ENCODE data around the gene COL11A2. TPM values are rescaled to one million over a fixed set of nuclear protein-coding genes. Genes with fewer than 3 reads are reported as not detected.

Gene COL11A2
- total RNA-seq, 1 experiment from 2014 or later, result 2.3 TPM

DNA sequence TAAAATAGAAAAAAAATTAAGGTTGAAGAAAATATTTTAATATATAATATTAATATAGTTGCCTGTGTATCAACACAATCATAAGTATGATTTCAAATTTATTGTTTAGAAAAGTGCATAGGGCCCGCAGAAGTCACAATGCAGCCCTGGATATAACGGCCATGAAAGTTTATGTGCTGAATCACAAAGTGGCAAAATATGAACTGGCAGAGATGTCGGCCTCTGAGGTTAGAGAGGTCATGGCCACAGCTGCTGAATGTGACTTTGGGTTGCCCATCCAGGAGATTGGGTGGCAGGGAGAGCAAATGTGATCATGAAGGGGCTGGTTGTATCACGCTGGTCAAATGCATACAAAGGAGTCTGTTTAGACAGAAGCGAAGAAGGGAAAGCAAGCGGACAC lies 35.7 kb downstream of the COL11A2 start:
- H2AFZ ChIP-seq (ENCODE audit: low read length), result no peak overlapping the region
- H2BK5ac ChIP-seq (ENCODE audit: insufficient read length, low read length), result no peak overlapping the region
- H4K91ac ChIP-seq (ENCODE audit: insufficient read length, low read depth, low read length), result no peak overlapping the region
- H2BK20ac ChIP-seq (ENCODE audit: low read depth, low read length, poor library complexity, severe bottlenecking), result no peak overlapping the region
- no peak overlapping the region for H3K4me2 ChIP-seq (ENCODE audit: insufficient read depth, insufficient read length, low read length)
- no peak overlapping the region for H3K23ac ChIP-seq (ENCODE audit: insufficient read length, low read depth, low read length)
- no peak overlapping the region for H3K56ac ChIP-seq (ENCODE audit: insufficient read length, low read depth, low read length)
- H3K27ac ChIP-seq (ENCODE audit: insufficient read length, low read depth, low read length), result no peak overlapping the region
- no peak overlapping the region for H3K4ac ChIP-seq (ENCODE audit: low read depth, low read length)
- no peaks in the 10 kb centered on the region for H3K9me3 ChIP-seq (ENCODE audit: control insufficient read depth, low read depth, low read length)
- H3K4me3 Mint-ChIP-seq, result no peak overlapping the region
- no peak overlapping the region for H4K5ac ChIP-seq (ENCODE audit: insufficient read length, low read depth, low read length)
- H2BK120ac ChIP-seq (ENCODE audit: low read depth, low read length, poor library complexity, severe bottlenecking), result no peak overlapping the region
- H3K79me1 ChIP-seq (ENCODE audit: insufficient read depth, low read depth, low read length, poor library complexity, severe bottlenecking), result no peaks in the 10 kb centered on the region
- no peak overlapping the region for H3K14ac ChIP-seq (ENCODE audit: insufficient read depth, low read length)
- H3T11ph ChIP-seq (ENCODE audit: low read length), result no peak overlapping the region
- H2BK12ac ChIP-seq (ENCODE audit: insufficient read length, low read depth, low read length), result no peak overlapping the region
- no peaks in the 10 kb centered on the region for H4K20me1 ChIP-seq (ENCODE audit: control insufficient read depth, insufficient read depth, insufficient read length)
- peak overlapping the region in 1 of 3 experiments; percentile 5; a peak in 1 of 7 replicates for H3K27ac Mint-ChIP-seq
- peaks cover 12 to 14% of the 10 kb centered on the region in 2 experiments for H3K9me3 Mint-ChIP-seq
- H3K27me3 ChIP-seq (ENCODE audit: insufficient read depth, low read length), result no peaks in the 10 kb centered on the region
- peaks cover 7 to 12% of the 10 kb centered on the region in 2 experiments for H3K4me1 Mint-ChIP-seq
- H3K18ac ChIP-seq (ENCODE audit: insufficient read length, low read depth, low read length), result no peak overlapping the region
- peaks cover 1% of the 10 kb centered on the region for H3K23me2 ChIP-seq (ENCODE audit: insufficient read length, low read depth, low read length, poor library complexity, severe bottlenecking)
- DNase-seq, result no peak
- no peak overlapping the region for H2BK15ac ChIP-seq (ENCODE audit: low read depth, low read length)
- TF ChIP-seq CTCF (conservative IDR thresholded peaks at IDR 0.05), result no peak
- H3K9ac ChIP-seq (ENCODE audit: extremely low read depth, insufficient read length, low read length), result no peak overlapping the region
- WGBS (ENCODE audit: extremely low coverage, insufficient read length, low lambda C conversion rate), result no CpG with 5 or more reads among the region's 6 CpGs
- H4K8ac ChIP-seq (replicated peaks; ENCODE audit: insufficient read length, low read depth, low read length), result no peak overlapping the region
- H3K36me3 Mint-ChIP-seq (ENCODE audit: insufficient read depth in 1 of 3, low read depth in 3 of 3), result peaks cover 4 to 10% (median 10%) of the 10 kb centered on the region in 3 experiments; a peak in 6 of 7 replicates
- no peak overlapping the region for H2AK5ac ChIP-seq (ENCODE audit: insufficient read length, low read length)
- H3K4me1 ChIP-seq (ENCODE audit: insufficient read depth, low read length), result no peaks in the 10 kb centered on the region; the same call in 1 of the 2 replicates
- no peaks in the 10 kb centered on the region for H3K79me2 ChIP-seq (ENCODE audit: insufficient read depth, low read length)
- H3K27me3 Mint-ChIP-seq (ENCODE audit: low read depth), result peaks cover 25% of the 10 kb centered on the region
